C4-2B (cell line): ENCODE measurements around the gene PRKCZ.

Experiments
- ZFX ChIP-seq: fragments of 450-650 bp; IDR thresholded peaks from 2 replicates; pipeline ENCODE4 v1.6.1; 2017
- TF ChIP-seq, protein P1 (sequence below): fragments of 450-650 bp; conservative IDR thresholded peaks from 2 replicates; pipeline ENCODE4 v1.5.1; 2017; ENCODE audit warnings: mild to moderate bottlenecking

DNA sequence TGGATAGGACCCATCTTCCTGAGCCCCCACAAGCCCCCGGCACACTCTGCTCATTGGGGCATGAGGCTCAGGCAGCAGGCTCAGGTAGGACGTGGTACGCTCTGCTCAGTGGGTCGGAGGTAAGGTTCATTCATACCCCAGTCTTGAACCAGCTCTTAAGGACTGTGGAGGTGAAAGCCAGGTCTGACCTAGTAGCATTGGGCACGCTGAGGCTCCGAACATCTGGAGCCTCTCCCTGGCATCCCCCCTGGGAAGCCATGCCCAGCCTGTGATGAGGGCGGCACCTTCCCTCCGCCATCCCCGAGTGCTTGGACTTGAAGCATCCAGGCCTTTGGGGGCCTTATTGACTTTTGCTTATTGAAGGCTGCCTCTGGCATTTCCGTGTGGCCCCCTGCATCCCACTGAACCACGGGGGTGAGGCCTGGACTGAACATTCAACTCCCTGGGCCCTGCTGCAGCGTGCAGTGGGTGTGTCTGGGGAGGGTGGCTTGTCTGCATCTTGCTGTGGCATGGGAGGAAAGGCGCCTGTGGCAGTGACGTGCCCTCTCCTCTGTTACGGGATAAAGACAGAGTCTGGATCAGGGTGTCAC is 94.4 kb downstream of the PRKCZ start:
- TF ChIP-seq, protein P1, sequence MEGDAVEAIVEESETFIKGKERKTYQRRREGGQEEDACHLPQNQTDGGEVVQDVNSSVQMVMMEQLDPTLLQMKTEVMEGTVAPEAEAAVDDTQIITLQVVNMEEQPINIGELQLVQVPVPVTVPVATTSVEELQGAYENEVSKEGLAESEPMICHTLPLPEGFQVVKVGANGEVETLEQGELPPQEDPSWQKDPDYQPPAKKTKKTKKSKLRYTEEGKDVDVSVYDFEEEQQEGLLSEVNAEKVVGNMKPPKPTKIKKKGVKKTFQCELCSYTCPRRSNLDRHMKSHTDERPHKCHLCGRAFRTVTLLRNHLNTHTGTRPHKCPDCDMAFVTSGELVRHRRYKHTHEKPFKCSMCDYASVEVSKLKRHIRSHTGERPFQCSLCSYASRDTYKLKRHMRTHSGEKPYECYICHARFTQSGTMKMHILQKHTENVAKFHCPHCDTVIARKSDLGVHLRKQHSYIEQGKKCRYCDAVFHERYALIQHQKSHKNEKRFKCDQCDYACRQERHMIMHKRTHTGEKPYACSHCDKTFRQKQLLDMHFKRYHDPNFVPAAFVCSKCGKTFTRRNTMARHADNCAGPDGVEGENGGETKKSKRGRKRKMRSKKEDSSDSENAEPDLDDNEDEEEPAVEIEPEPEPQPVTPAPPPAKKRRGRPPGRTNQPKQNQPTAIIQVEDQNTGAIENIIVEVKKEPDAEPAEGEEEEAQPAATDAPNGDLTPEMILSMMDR = no peak
- no peak for TF ChIP-seq ZFX
